VCaP (cell line): ENCODE data around the gene SLC52A3.

ENCODE experiments used
- H3K27ac ChIP-seq: fragments of 450-650 bp; 2 replicates; pipeline ENCODE4 v1.5.1; 2017
- TF ChIP-seq, protein P1 (sequence below): fragments of 450-650 bp; conservative IDR thresholded peaks from 2 replicates; pipeline ENCODE4 v1.5.1; 2017; ENCODE audit warnings: mild to moderate bottlenecking, moderate library complexity

The SLC52A3 gene

GRCh38 chr20:714453-714852, 53.8 kb downstream of the SLC52A3 start:
- no peak overlapping the region for H3K27ac ChIP-seq
- TF ChIP-seq, protein P1, sequence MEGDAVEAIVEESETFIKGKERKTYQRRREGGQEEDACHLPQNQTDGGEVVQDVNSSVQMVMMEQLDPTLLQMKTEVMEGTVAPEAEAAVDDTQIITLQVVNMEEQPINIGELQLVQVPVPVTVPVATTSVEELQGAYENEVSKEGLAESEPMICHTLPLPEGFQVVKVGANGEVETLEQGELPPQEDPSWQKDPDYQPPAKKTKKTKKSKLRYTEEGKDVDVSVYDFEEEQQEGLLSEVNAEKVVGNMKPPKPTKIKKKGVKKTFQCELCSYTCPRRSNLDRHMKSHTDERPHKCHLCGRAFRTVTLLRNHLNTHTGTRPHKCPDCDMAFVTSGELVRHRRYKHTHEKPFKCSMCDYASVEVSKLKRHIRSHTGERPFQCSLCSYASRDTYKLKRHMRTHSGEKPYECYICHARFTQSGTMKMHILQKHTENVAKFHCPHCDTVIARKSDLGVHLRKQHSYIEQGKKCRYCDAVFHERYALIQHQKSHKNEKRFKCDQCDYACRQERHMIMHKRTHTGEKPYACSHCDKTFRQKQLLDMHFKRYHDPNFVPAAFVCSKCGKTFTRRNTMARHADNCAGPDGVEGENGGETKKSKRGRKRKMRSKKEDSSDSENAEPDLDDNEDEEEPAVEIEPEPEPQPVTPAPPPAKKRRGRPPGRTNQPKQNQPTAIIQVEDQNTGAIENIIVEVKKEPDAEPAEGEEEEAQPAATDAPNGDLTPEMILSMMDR = no peak

GRCh38 chr20:711576-711975, 56.7 kb downstream of the SLC52A3 start:
- TF ChIP-seq, protein P1 = no peak

GRCh38 chr20:710780-711450, 57.4 kb downstream of the SLC52A3 start:
- TF ChIP-seq, protein P1 = no peak
- H3K27ac ChIP-seq = no peak overlapping the region

More at GRCh38 chr20:711576-711975, 56.7 kb downstream of the SLC52A3 start:
- H3K27ac ChIP-seq = no peak overlapping the region
